ENCODE data around the gene POLD1.
A peak's percentile ranks its signal among the peaks of the same experiment; 100 is the strongest.

POLD1 gene

GRCh38 chr19:50414864-50415660 lies 30.9 kb downstream of the POLD1 start:
- peaks cover 49% of the 10 kb centered on the region for H3K4me1 Mint-ChIP-seq (ENCODE audit: low read depth)
- H3K4me3 Mint-ChIP-seq: no peak overlapping the region
- peaks cover 56% of the 10 kb centered on the region for H3K36me3 Mint-ChIP-seq (ENCODE audit: low read depth)
- peak overlapping the region; percentile 86 for H3K27ac Mint-ChIP-seq
- intact Hi-C loops (cut with micrococcal nuclease): loop anchor here (1.0 to 5.0 kb wide), 3 partner anchors 16 to 47 kb away; no protein-coding TSS in a partner anchor
- peaks cover 22% of the 10 kb centered on the region for H3K27me3 Mint-ChIP-seq
- no peaks in the 10 kb centered on the region for H3K9me3 Mint-ChIP-seq

DNA sequence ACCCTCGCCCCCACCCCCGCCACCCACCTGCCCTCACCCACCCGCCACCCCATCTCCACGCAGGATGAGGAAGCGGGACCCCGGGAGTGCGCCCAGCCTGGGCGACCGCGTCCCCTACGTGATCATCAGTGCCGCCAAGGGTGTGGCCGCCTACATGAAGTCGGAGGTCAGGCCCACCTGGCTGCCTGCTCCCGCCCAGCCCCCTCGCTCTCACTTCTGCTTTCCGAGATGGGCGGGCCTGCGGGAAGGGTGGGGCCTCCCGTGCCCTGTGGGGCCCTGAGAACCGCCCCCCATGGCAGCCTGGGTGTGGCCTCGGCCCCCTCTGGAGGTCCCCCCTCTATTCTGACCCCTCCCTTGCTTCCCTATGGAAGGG lies 31.5 kb downstream of the POLD1 start:
- intact Hi-C loops (cut with micrococcal nuclease): loop anchor here (1.0 to 5.0 kb wide), 2 partner anchors 16 to 47 kb away; no protein-coding TSS in a partner anchor
- Mint-ChIP-seq H3K36me3 (ENCODE audit: low read depth) (peaks cover 51% of the 10 kb centered on the region), H3K27ac (peak overlapping the region; percentile 86), H3K4me1 (ENCODE audit: low read depth) (peaks cover 52% of the 10 kb centered on the region), H3K9me3 (no peaks in the 10 kb centered on the region), H3K27me3 (peaks cover 27% of the 10 kb centered on the region), H3K4me3 (peak overlapping the region; percentile 32)

DNA sequence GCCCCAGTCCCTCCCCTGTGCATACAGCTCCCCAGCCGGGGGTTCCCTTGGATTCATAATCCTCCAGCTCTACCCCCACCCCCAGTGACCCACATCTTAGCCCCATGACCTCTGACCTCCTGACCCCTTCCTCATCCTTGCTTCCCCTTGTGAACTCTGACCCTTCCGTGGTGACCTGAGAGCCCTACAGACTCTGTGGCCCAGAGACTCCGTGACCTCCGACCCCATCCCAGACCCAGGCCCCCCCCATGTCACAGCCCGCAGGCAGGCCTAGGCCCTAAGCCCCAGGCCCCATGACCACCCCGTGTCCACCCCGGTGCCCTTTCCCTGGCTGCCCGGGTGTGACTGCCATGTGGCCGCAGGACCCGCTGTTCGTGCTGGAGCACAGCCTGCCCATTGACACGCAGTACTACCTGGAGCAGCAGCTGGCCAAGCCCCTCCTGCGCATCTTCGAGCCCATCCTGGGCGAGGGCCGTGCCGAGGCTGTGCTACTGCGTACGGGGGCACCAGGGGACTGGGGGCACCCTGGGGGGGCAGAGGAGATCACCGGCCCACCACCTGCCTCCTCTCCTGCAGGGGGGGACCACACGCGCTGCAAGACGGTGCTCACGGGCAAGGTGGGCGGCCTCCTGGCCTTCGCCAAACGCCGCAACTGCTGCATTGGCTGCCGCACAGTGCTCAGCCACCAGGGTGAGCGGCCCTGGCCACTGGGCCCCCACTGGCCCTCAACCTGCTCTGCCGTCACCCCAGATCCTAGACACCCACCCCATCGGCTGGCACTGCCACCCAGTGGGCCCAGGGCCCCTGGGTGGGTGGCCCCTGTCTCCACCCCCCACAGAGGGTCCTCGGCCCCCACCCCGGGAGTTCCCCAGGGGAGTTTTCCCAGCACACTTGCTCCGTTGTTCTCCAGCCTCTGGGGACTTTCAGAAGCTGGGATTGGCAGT lies 32.2 kb downstream of the POLD1 start:
- peaks cover 44% of the 10 kb centered on the region for H3K36me3 Mint-ChIP-seq (ENCODE audit: low read depth)
- intact Hi-C loops (cut with micrococcal nuclease): loop anchor here (5.0 kb wide), 1 partner anchor 46 kb away; no protein-coding TSS in a partner anchor
- H3K4me1 Mint-ChIP-seq (ENCODE audit: low read depth): peaks cover 52% of the 10 kb centered on the region
- H3K27ac Mint-ChIP-seq: peak overlapping the region; percentile 86
- H3K9me3 Mint-ChIP-seq: no peaks in the 10 kb centered on the region
- peaks cover 31% of the 10 kb centered on the region for H3K27me3 Mint-ChIP-seq
- H3K4me3 Mint-ChIP-seq: peak overlapping the region; percentile 32

GRCh38 chr19:50417111-50418081 lies 33.2 kb downstream of the POLD1 start:
- H3K4me1 Mint-ChIP-seq (ENCODE audit: low read depth): peaks cover 52% of the 10 kb centered on the region
- no peak overlapping the region for H3K27ac Mint-ChIP-seq
- peaks cover 31% of the 10 kb centered on the region for H3K27me3 Mint-ChIP-seq
- H3K4me3 Mint-ChIP-seq: no peak overlapping the region
- peaks cover 33% of the 10 kb centered on the region for H3K36me3 Mint-ChIP-seq (ENCODE audit: low read depth)
- H3K9me3 Mint-ChIP-seq: no peaks in the 10 kb centered on the region
- intact Hi-C loops (cut with micrococcal nuclease): loop anchor here (5.0 kb wide), 1 partner anchor 45 kb away; no protein-coding TSS in a partner anchor

GRCh38 chr19:50418176-50419021 lies 34.3 kb downstream of the POLD1 start, which contains the start of gene SPIB:
TSS of gene SPIB (plus strand) at chr19:50418938. CDS start at chr19:50418963, 25 bp downstream.
- H3K4me3 Mint-ChIP-seq: peak within 1 kb of the TSS; percentile 39
- H3K36me3 Mint-ChIP-seq (ENCODE audit: low read depth): peaks cover 23% of the 10 kb centered on the region
- intact Hi-C loops (cut with micrococcal nuclease): loop anchor here (5.0 kb wide), 1 partner anchor 44 kb away; no protein-coding TSS in a partner anchor
- peak within 1 kb of the TSS; percentile 8 for H3K27ac Mint-ChIP-seq
- peaks cover 31% of the 10 kb centered on the region for H3K27me3 Mint-ChIP-seq
- H3K4me1 Mint-ChIP-seq (ENCODE audit: low read depth): peaks cover 52% of the 10 kb centered on the region
- H3K9me3 Mint-ChIP-seq: no peaks in the 10 kb centered on the region

DNA sequence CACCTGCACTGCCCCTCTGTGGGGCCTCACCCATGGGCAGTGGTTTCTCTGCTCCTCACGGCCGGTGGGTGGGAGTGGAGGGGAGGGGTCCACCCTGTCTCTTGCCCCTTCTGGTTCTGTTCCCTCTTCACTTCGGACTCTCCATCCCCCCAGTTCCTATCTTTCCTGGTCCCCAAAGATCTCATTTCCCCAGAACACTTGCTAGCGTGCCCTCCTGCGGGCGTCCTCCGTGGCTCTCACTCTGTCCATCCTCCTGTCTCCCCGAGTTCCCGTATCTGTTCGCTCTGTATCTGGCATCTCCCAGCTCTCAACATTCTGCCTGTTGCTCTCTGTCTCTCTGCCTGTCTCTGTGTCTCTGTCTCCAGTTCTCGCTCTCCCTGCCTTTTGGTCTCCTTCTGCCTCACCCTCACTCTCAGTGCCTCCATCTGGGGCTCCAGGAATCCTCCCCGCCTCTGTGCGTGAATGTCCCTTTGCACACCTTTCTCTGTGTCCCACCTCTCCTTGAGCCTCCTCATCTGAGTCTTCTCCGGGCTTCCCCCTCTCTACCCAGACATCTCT lies 35.0 kb downstream of the POLD1 start:
- H3K9me3 Mint-ChIP-seq: no peaks in the 10 kb centered on the region
- intact Hi-C loops (cut with micrococcal nuclease): loop anchor here (5.0 kb wide), 1 partner anchor 43 kb away; no protein-coding TSS in a partner anchor
- H3K4me3 Mint-ChIP-seq: peak overlapping the region; percentile 39
- peaks cover 31% of the 10 kb centered on the region for H3K27me3 Mint-ChIP-seq
- peaks cover 52% of the 10 kb centered on the region for H3K4me1 Mint-ChIP-seq (ENCODE audit: low read depth)
- H3K27ac Mint-ChIP-seq: peak overlapping the region; percentile 8
- H3K36me3 Mint-ChIP-seq (ENCODE audit: low read depth): peaks cover 16% of the 10 kb centered on the region

DNA sequence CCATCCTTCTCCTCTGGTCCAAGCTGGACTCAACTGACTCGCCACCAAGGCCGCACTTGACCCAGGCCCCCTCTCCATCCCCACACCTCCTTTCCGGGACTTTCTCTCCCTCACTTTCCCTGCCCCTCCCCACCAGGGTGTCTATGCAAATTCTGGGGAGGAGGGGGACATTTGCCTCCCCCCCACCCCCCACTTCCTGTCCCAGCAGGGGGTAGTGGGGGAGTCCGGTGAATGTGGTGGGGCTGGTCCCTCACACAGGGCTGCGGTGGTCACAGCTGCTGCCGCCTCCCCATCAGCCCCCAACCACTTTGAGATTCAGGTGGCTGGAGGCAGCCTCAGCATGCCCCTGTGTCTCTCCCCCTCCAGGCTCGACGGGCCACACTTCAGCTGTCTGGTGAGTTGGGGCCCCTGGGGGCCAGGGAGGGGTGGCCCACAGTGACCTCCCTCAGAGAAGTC lies 35.5 kb downstream of the POLD1 start:
- Mint-ChIP-seq H3K36me3 (ENCODE audit: low read depth) (peaks cover 11% of the 10 kb centered on the region), H3K4me3 (no peak overlapping the region), H3K4me1 (ENCODE audit: low read depth) (peaks cover 47% of the 10 kb centered on the region)

GRCh38 chr19:50420127-50420526 lies 36.0 kb downstream of the POLD1 start:
- H3K4me1 Mint-ChIP-seq (ENCODE audit: low read depth): peaks cover 42% of the 10 kb centered on the region
- no peak overlapping the region for H3K4me3 Mint-ChIP-seq
- H3K27ac Mint-ChIP-seq: no peak overlapping the region
- no peaks in the 10 kb centered on the region for H3K9me3 Mint-ChIP-seq
- H3K36me3 Mint-ChIP-seq (ENCODE audit: low read depth): peaks cover 8% of the 10 kb centered on the region
- peaks cover 31% of the 10 kb centered on the region for H3K27me3 Mint-ChIP-seq
- intact Hi-C loops (cut with micrococcal nuclease): no loop called here

More for the DNA sequence above, 35.5 kb downstream of the POLD1 start:
- intact Hi-C loops (cut with micrococcal nuclease): loop anchor here (5.0 kb wide), 1 partner anchor 43 kb away; no protein-coding TSS in a partner anchor
- H3K27me3 Mint-ChIP-seq: peaks cover 31% of the 10 kb centered on the region
- H3K9me3 Mint-ChIP-seq: no peaks in the 10 kb centered on the region
- peak overlapping the region; percentile 8 for H3K27ac Mint-ChIP-seq

DNA sequence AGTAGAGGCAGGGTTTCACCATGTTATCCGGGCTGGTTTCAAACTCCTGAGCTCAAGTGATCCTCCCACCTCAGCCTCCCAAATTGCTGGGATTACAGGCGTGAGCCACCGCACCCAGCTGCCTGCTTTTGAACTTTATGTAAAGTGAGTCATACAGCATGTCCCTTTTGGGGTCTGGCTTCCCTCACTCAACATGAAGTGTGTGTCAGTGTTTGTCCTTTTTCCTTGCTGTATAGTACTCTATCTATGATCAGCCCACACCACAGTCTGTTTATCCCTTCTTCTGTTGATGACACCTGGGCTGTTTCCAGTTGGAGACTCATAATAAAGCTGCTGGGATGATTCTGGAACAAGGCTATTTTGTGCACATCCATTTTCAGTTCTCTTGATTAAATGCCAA lies 36.7 kb downstream of the POLD1 start:
- Mint-ChIP-seq H3K27me3 (peaks cover 31% of the 10 kb centered on the region), H3K4me3 (no peak overlapping the region), H3K36me3 (ENCODE audit: low read depth) (peaks cover 8% of the 10 kb centered on the region), H3K9me3 (no peaks in the 10 kb centered on the region), H3K27ac (no peak overlapping the region), H3K4me1 (ENCODE audit: low read depth) (peaks cover 35% of the 10 kb centered on the region)
- intact Hi-C loops (cut with micrococcal nuclease): no loop called here

- H3K36me3 Mint-ChIP-seq (ENCODE audit: low read depth): peaks cover 8% of the 10 kb centered on the region
- peaks cover 31% of the 10 kb centered on the region for H3K27me3 Mint-ChIP-seq
- peaks cover 22% of the 10 kb centered on the region for H3K4me1 Mint-ChIP-seq (ENCODE audit: low read depth)
- intact Hi-C loops (cut with micrococcal nuclease): no loop called here
- no peaks in the 10 kb centered on the region for H3K9me3 Mint-ChIP-seq
- H3K4me3 Mint-ChIP-seq: no peak overlapping the region
- H3K27ac Mint-ChIP-seq: peak overlapping the region; percentile 54
These were observed 38.5 kb downstream of the POLD1 start for GRCh38 chr19:50422397-50423278.

All from dendritic cell treated with granulocyte-macrophage colony-stimulating factor and Interleukin-4, amounts not matched to agents 40 ng/mL and 50 ng/mL, for 4 days (primary cell).